ENCODE data around the gene SHLD1.
"Not testable (repeated sequence)": the region's sequence is repeated elsewhere in the genome, so short reads cannot be mapped to it uniquely, and the experiment has no call there.

Gene SHLD1

DNA sequence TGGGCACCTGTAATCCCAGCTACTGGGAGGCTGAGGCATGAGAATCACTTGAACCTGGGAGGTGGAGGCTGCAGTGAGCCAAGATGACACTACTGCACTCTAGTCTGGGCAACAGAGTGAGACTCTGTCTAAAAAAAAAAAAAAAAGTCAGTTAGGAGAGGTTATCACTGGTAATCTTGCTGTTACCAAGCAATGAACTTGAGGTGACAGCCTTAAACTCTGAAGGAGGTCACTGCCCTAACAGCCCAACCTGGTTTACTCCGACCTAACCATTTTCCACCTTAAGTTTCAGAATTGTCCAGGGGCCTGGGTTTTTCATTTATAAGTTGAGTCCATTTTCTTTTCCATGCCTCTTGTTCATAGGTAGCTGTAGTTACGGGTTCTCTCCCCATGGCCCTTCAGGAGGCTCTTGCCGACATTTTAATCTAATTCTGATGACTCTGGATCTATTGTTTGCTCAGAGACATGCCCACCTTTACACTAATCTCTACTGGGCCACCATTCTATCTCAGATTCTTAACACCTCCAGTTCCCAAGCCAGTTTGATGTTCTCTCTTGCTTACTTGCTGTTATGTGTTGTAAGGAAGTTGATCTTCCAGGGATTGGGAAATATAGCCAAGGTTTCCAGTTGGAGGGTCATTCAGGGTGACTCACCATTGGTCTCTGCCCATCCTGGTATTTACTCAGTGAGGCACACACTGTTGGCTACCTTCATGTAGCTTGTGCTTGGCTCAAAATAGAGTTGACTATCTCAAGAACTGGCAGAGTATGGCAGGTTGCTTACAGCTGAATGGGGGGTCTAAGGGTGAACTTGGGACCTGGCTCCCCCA is 29.1 kb downstream of the SHLD1 start:
- no peak overlapping the region for H3K4me3 ChIP-seq (ENCODE audit: control insufficient read depth, low read depth, low read length)
- TF ChIP-seq CTCF (IDR thresholded peaks at IDR 0.05; ENCODE audit: control insufficient read depth, insufficient read depth, low read depth, low read length, missing control alignments): no peak
- peak; percentile 14 for DNase-seq (ENCODE audit: low read depth)

DNA sequence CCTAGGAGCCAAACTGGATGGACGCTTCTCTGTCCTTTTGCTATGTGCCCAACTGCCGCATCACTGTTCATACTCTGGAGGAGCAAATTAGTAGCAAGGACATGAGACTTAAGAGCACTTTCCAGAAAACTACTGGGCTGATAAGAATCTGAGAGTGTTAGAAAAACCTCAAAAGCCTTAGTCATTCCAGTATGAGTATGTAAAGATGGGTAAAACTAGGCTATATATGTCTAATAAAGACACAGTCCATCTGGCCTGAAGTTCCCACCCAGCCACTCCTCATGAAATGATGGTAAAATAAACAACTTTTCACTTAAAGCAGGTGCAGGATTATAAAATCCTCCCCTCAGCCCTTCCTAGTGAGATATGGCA is 30.6 kb downstream of the SHLD1 start:
- no peak for DNase-seq (ENCODE audit: low read depth)
- no peak for TF ChIP-seq CTCF (IDR thresholded peaks at IDR 0.05; ENCODE audit: control insufficient read depth, insufficient read depth, low read depth, low read length, missing control alignments)
- no peak overlapping the region for H3K4me3 ChIP-seq (ENCODE audit: control insufficient read depth, low read depth, low read length)

GRCh38 chr20:5781367-5781766 is 31.2 kb downstream of the SHLD1 start:
- DNase-seq (ENCODE audit: low read depth): not testable (repeated sequence)

DNA sequence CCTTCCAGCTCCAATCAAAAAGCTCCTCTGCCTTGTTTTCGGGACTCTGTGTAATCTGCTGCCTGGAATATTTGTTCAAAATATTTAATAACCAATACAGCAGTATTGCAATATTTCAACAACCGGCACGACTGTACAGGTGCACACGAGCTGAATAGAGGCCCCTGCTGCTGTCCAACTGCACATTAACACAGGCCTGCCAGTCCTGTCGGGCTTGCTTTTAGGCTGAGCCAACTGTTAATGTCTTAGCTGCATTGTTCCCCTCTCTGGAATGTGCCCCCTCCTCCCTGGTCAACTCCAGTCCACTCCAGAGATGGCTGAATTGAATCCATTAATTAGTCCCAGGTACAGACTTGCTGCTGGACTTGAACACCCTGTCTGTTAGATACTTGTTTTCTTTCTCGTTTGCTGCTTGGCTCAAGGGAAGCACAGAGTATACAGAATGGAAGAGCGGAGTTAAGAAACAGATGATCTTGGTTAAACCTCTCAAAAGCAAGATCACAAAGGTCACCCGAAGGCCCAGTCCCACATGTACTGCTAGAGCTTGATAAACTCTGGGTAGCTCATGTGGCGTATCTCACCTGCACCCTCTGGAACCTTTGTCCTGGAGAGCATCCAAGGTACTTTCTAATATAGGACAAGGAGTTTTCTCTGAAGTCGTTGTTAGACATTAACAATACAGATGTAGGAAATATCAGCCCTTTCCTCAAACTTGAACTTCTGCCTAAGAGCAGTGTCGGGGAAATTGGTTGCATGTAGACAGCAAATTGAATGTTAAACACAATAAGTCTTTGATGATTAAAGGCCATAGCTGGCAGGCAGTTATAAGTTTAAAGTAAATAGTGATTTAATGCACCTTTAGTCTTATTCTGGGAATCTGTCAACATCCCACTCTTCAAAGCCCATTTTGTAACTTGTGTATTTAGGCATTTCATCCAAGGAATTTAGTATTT is 31.9 kb downstream of the SHLD1 start:
- no peak overlapping the region for H3K4me3 ChIP-seq (ENCODE audit: control insufficient read depth, low read depth, low read length)
- TF ChIP-seq CTCF (IDR thresholded peaks at IDR 0.05; ENCODE audit: control insufficient read depth, insufficient read depth, low read depth, low read length, missing control alignments): no peak
- DNase-seq (ENCODE audit: low read depth): no peak

More at GRCh38 chr20:5781367-5781766, 31.2 kb downstream of the SHLD1 start:
- H3K4me3 ChIP-seq (ENCODE audit: control insufficient read depth, low read depth, low read length): not testable (repeated sequence)

DNA sequence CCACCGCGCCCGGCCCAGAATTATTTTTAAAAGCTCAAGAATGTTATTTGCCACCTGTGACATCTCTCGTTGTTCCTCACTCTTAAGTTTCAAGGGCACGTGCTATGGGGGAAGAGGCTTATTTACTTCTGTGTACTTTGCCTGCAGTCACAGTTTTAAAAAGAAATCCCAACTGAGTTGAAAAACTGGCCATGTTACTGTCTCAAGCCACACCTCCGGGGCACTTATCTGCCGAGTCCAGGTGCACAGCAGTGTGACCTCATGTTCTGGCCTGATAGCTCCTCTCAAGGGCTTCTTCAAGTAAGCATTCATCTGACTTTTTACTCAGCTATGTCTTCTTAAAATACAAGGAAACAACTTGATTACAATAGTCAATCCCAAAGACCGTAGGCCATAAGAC is 34.5 kb downstream of the SHLD1 start:
- TF ChIP-seq CTCF (IDR thresholded peaks at IDR 0.05; ENCODE audit: control insufficient read depth, insufficient read depth, low read depth, low read length, missing control alignments): no peak
- no peak overlapping the region for H3K4me3 ChIP-seq (ENCODE audit: control insufficient read depth, low read depth, low read length)
- DNase-seq (ENCODE audit: low read depth): no peak

DNA sequence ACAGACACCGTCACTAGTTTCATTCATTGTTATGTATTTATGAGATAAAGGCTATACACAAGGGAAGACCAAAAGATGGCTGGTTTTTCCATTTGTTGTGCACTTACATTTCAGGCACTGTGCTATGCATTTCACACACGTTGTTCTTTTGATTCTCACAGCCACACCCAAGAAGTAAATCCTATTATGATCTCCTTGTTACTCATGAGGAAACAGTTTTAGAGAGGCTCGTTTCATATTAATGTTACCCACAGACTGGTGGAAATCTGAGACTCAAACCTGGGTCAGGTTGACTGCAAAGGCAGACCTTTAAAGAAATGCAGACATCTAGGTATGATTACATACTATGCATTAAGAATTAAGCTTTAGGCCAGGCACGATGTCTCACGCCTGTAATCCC is 34.9 kb downstream of the SHLD1 start:
- H3K4me3 ChIP-seq (ENCODE audit: control insufficient read depth, low read depth, low read length): no peak overlapping the region
- TF ChIP-seq CTCF (IDR thresholded peaks at IDR 0.05; ENCODE audit: control insufficient read depth, insufficient read depth, low read depth, low read length, missing control alignments): no peak
- DNase-seq (ENCODE audit: low read depth): no peak
